Effector memory CD4-positive, alpha-beta T cell (primary cell): Measurements from ENCODE around the gene ALOX15B.

Experiments used
- DNase-seq, 3 donors: peaks; one replicate each; pipeline ENCODE4 v3.0.0-alpha.2; 2020
- H3K27ac ChIP-seq: 2 replicates; pipeline ENCODE4 v1.7.0; 2013; ENCODE audit warnings: mild to moderate bottlenecking, low read length, moderate library complexity; ENCODE audit not compliant: insufficient read depth, poor library complexity, severe bottlenecking
- H3K27me3 ChIP-seq: replicated peaks from 2 replicates; pipeline ENCODE4 v1.7.0; 2013; ENCODE audit warnings: mild to moderate bottlenecking, low read length; ENCODE audit not compliant: insufficient read depth, control insufficient read depth, poor library complexity, severe bottlenecking
- H3K36me3 ChIP-seq: 2 replicates; pipeline ENCODE4 v1.7.0; 2013; ENCODE audit warnings: mild to moderate bottlenecking, low read length, moderate library complexity; ENCODE audit not compliant: control insufficient read depth, insufficient read depth
- H3K4me1 ChIP-seq: 2 replicates; pipeline ENCODE4 v1.7.0; 2013; ENCODE audit warnings: low read length, mild to moderate bottlenecking; ENCODE audit not compliant: control insufficient read depth, insufficient read depth, poor library complexity, severe bottlenecking
- H3K4me3 ChIP-seq: 2 replicates; pipeline ENCODE4 v1.7.0; 2013; ENCODE audit warnings: low read length, low read depth, mild to moderate bottlenecking; ENCODE audit not compliant: insufficient read depth, poor library complexity, severe bottlenecking
- H3K9me3 ChIP-seq: 2 replicates; pipeline ENCODE4 v1.7.0; 2013; ENCODE audit warnings: mild to moderate bottlenecking, low read length, moderate library complexity; ENCODE audit not compliant: control insufficient read depth

Gene ALOX15B

DNA sequence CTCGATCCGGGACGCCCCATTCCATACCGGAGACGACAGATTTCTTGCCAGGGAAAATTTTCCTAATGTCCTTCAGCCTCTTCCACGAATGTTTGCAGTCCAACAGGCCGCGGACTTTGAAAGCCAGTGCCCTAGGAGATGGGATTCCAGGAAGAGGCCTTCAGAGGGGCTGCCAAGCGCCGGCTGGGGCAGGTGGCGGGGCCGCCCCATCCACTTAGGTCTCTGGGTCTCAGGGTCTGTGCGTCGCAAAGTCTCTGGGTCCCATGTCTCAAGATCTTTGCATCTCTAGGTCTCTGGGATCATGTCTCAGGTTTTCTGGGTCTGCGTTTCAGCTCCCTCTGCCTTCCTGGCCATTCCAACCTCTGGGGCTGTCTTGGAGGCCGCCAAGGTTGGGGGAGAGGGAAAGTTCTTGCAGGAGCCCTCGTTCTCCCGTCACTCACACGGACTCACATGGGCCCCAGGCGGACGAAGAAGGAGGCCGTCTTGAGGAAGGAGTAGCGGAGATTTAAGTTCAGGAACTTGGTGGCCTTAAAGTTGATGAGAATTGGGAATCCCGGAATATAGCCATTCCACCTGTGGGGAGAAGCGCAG is 41.4 kb downstream of the ALOX15B start:
- no peaks in the 10 kb centered on the region for H3K36me3 ChIP-seq
- peaks cover 10% of the 10 kb centered on the region for H3K4me1 ChIP-seq
- no peaks in the 10 kb centered on the region for H3K9me3 ChIP-seq
- no peak overlapping the region for H3K27ac ChIP-seq
- no peak for DNase-seq
- H3K27me3 ChIP-seq, result no peaks in the 10 kb centered on the region
- peak overlapping the region; percentile 73 for H3K4me3 ChIP-seq

GRCh38 chr17:8080799-8081219 is 42.0 kb downstream of the ALOX15B start:
- Histone ChIP-seq H3K4me3 (no peak overlapping the region), H3K27ac (no peak overlapping the region), H3K4me1 (peaks cover 10% of the 10 kb centered on the region), H3K27me3 (no peaks in the 10 kb centered on the region), H3K36me3 (no peaks in the 10 kb centered on the region), H3K9me3 (no peaks in the 10 kb centered on the region)
- no peak for DNase-seq

DNA sequence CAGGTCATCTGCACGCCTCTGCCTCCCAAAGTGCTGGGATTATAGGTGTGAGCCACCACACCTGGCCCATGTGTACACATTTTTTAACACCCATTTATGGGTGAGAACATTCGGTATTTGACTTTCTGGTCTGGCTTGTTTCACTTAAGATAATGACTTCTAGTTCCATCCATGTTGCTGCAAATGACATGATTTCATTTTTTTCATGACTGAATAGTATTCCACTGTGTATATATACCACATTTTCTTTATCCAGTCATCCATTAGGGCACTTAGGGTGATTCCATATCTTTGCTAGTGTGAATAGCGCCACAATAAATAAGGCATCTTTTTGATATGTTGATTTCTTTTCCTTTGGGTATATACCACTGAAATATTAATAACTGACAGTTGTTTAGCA is 43.0 kb downstream of the ALOX15B start:
- Histone ChIP-seq H3K9me3 (no peaks in the 10 kb centered on the region), H3K4me3 (no peak overlapping the region), H3K27ac (no peak overlapping the region), H3K4me1 (peaks cover 10% of the 10 kb centered on the region), H3K27me3 (no peaks in the 10 kb centered on the region), H3K36me3 (no peaks in the 10 kb centered on the region)
- no peak for DNase-seq

GRCh38 chr17:8082292-8082691 is 43.4 kb downstream of the ALOX15B start:
- peaks cover 10% of the 10 kb centered on the region for H3K4me1 ChIP-seq
- no peak overlapping the region for H3K4me3 ChIP-seq
- no peaks in the 10 kb centered on the region for H3K27me3 ChIP-seq
- DNase-seq, result no peak
- H3K36me3 ChIP-seq, result no peaks in the 10 kb centered on the region
- H3K27ac ChIP-seq, result no peak overlapping the region
- H3K9me3 ChIP-seq, result no peaks in the 10 kb centered on the region

GRCh38 chr17:8084250-8084649 is 45.4 kb downstream of the ALOX15B start:
- Histone ChIP-seq H3K27me3 (no peaks in the 10 kb centered on the region), H3K9me3 (no peaks in the 10 kb centered on the region)
- DNase-seq, result no peak

DNA sequence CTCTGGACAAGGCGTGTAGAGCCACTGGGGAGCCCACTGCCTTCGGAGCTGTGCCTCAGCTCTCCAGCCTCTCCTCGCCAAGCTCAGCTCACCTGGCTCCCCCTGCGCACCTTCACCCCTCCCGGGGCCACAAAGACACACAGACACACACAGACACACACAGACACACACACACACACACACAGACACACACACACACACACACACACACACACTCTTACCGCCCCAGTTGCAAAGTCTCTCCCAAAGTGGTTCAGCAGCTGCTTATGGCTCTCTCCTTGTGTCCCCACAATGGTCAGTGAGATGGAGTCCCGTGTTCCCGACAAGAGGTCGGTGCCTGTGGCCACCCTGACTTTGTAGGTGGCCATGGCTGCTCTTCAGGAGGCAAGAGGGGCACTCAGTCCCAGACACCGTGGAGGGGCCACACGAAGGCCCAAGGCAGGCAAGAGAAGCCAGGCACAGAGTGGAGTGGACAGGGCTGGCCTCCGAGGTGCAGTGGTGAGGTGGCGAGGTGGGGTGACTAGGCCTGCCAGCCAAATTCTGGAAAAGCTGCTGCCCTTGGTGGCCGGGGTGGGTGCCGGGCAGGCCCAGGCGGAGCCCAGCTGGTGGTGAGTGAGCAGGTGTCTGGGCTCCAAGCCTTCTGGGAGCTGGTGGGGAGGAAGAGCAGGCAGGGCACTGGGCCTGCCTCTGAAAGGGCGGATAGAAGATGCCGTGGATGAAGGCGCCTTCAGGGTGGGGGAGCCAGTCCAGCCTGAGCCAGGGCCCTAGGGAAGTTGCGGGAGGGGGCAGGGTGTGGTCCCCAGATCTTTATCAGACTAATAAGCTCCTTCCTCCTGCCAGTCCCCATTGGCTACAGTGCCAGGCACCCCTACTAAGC is 48.5 kb downstream of the ALOX15B start, which contains the start of gene ALOX12B:
TSS of gene ALOX12B (minus strand) at position 642 of the 877 bp plus-strand sequence. CDS start at position 368, 274 bp downstream.
- Histone ChIP-seq H3K27me3 (no peaks in the 10 kb centered on the region), H3K4me1 (no peaks in the 10 kb centered on the region), H3K36me3 (no peaks in the 10 kb centered on the region), H3K27ac (no peak within 1 kb of the TSS), H3K9me3 (no peaks in the 10 kb centered on the region), H3K4me3 (no peak within 1 kb of the TSS)
- DNase-seq, result no peak

More at GRCh38 chr17:8084250-8084649, 45.4 kb downstream of the ALOX15B start:
- H3K27ac ChIP-seq, result no peak overlapping the region
- H3K4me3 ChIP-seq, result no peak overlapping the region
- no peaks in the 10 kb centered on the region for H3K36me3 ChIP-seq
- peaks cover 8% of the 10 kb centered on the region for H3K4me1 ChIP-seq

- no peaks in the 10 kb centered on the region for H3K4me1 ChIP-seq
- H3K9me3 ChIP-seq, result no peaks in the 10 kb centered on the region
- H3K4me3 ChIP-seq, result no peak overlapping the region
- no peak overlapping the region for H3K27ac ChIP-seq
- no peak for DNase-seq
- no peaks in the 10 kb centered on the region for H3K36me3 ChIP-seq
- H3K27me3 ChIP-seq, result no peaks in the 10 kb centered on the region
Observed at GRCh38 chr17:8087952-8088230, 49.0 kb downstream of the ALOX15B start.

DNA sequence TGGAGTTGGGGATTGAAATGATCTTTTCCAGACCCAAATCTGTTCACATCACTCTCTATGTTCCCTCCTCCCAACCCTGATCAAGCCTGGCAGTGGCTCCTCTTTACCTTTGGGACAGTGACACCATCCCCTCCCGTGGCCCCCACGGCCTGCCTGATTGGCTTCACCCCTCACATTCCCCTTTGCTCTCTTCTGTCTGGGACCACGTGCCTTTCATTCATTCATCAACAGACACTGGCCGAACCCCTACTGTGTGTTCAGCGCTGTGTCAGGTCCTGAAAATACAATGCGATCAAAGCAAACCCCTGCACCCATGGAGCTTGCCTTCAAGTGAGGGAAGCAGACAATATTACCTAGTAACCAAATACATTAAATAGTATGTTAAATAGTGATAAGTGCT is 50.9 kb downstream of the ALOX15B start:
- no peak for DNase-seq
- no peak overlapping the region for H3K27ac ChIP-seq
- H3K4me1 ChIP-seq, result peaks cover 8% of the 10 kb centered on the region
- no peak overlapping the region for H3K4me3 ChIP-seq
- H3K27me3 ChIP-seq, result no peaks in the 10 kb centered on the region
- no peaks in the 10 kb centered on the region for H3K36me3 ChIP-seq
- H3K9me3 ChIP-seq, result no peaks in the 10 kb centered on the region

DNA sequence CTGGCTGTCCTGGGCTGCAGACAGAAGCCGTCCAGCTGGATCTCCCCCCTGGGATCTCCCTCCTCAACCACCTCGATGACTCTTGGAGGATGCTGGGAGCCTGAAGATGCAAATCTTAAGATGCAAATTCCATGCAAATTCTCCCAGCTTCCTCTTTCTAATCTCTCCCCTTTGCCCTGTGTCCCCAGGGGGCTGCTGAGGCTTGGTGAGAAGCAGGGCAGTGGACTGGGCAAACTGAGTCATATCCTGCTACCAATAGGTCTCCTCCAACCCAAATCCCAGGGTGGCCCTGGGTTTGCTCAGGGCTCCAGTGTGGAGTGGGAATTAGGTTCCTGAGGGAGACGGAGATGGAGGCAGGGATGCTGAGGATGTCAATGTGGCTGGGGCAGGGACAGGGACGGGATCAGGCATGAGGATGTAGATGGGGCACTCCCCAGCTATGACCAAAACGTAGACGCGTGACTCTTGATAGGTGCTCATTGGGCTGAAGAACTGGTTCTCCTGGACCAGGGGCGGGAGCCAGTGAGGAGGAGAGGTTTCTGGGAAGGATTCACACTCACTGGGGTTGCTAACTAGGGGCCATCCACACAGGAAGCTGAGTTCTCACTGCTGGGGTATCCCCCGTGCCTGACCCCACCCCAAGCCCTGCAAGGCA is 52.3 kb downstream of the ALOX15B start:
- no peaks in the 10 kb centered on the region for H3K27me3 ChIP-seq
- H3K36me3 ChIP-seq, result no peaks in the 10 kb centered on the region
- H3K9me3 ChIP-seq, result no peaks in the 10 kb centered on the region
- DNase-seq, result no peak
- H3K4me1 ChIP-seq, result peaks cover 8% of the 10 kb centered on the region
- H3K4me3 ChIP-seq, result no peak overlapping the region
- H3K27ac ChIP-seq, result no peak overlapping the region

GRCh38 chr17:8095361-8095760 is 56.5 kb downstream of the ALOX15B start:
- Histone ChIP-seq H3K4me1 (peaks cover 8% of the 10 kb centered on the region), H3K27me3 (no peaks in the 10 kb centered on the region), H3K9me3 (no peaks in the 10 kb centered on the region), H3K4me3 (no peak overlapping the region), H3K36me3 (no peaks in the 10 kb centered on the region), H3K27ac (no peak overlapping the region)
- DNase-seq, result no peak
